ENCODE data around the gene SERPINB12.

- no peak for TF ChIP-seq MYB (IDR thresholded peaks at IDR 0.05; ENCODE audit: borderline replicate concordance, low read depth, low read length)
- no peak for TF ChIP-seq YY1 (IDR thresholded peaks at IDR 0.05; ENCODE audit: low read depth, low read length)
- no peak for TF ChIP-seq NR2C2 (IDR thresholded peaks at IDR 0.05; ENCODE audit: borderline replicate concordance, control insufficient read depth, insufficient read length, low read depth)
- no peak for TF ChIP-seq CBFB (IDR thresholded peaks at IDR 0.05; ENCODE audit: low read depth)
- no peak for TF ChIP-seq PML (IDR thresholded peaks at IDR 0.05; ENCODE audit: low read length)
- TF ChIP-seq EP300 (IDR thresholded peaks at IDR 0.05; ENCODE audit: borderline replicate concordance in 1 of 2, control insufficient read depth in 1 of 2, low read depth in 2 of 2, low read length in 2 of 2): no peak
- TF ChIP-seq SP1 (IDR thresholded peaks at IDR 0.05; ENCODE audit: low read depth, low read length): no peak
Measured at GRCh38 chr18:63606526-63606925, 64.4 kb downstream of the SERPINB12 start.

All from GM12878 (cell line).